IPS-NIHi7 (cell line): ENCODE results near the gene DEGS1.

Experiments
- DNase-seq: peaks from one replicate; pipeline ENCODE4 v3.0.0; 2012; ENCODE audit warnings: mixed read lengths; ENCODE audit errors: extremely low spot score

DEGS1 gene

DNA sequence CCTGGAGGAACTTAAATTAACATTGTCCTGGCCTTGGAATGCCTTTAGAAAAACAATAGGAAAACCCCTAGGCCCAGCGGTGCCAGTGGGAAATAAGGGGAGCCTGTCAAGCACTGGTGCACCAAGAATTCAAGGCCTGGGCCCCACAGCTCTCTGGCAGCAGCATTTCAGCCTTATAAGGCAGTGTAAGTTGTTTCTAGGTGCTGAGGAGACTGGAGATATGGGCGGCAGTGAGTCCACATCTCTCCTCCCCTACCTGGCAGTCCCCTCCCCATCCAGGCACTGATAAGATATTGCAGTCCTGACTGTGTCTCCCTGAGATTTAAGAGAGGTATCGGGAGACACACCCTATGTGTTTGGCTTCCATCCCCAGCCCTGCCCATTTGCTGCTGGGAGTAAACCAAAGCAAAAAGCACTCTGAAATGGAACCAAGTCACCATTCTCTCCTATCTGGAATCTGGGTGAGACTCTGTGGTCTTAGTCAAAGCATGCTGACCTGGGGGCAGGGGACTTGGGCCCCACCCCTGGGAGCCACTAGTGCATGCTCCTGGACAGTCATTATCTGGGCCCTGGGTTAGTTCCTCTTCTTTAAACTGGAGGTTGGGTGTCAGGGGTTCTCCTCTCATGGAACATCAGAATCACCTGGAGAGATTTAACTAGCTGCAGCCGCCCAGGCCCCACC lies 30.5 kb downstream of the DEGS1 start:
- peak; percentile 60 for DNase-seq

- DNase-seq, result no peak
These were observed 33.3 kb downstream of the DEGS1 start for GRCh38 chr1:224216382-224216781.

DNA sequence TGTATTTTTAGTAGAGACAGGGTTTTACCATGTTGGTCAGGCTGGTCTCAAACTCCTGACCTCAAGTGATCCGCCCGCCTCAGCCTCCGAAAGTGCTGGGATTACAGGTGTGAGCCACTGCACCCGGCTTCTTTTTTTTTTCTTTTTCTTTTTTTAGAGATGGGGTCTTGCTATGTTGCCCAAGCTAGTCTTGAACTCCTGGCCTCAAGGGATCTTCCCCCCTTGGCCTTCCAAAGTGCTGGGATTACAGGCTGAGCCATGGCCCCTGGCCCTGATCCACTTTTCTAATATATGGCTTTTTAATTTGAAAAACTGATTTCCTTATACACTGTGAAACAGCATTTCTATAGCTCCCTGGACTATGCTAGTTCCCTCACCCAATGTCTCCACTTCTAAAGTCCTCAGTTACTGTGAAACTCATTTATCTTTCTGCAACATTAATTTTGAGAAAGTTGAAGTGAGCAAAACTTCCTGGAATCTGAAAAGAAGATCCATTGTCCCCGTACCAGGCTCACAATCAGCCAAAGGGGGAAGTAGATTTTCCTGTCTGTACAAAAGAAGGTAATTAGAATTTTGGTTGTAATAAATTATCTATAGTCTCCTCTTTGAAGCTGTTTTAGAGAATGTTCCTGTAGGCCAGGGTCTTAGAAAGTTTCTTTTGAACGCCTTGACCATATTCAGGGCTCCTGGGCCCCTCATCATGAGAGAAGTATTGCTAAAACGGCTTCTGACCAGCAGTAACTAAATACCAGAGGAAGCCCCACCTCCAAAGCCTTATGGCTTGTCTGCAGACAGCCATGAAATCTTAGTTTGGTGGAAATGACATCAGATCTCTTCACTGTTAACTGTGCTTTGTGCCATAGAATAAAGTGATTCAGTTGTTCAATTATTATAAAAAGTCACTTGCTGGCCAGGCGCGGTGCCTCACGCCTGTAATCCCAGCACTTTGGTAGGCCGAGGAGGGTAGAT lies 34.9 kb downstream of the DEGS1 start:
- no peak for DNase-seq

DNA sequence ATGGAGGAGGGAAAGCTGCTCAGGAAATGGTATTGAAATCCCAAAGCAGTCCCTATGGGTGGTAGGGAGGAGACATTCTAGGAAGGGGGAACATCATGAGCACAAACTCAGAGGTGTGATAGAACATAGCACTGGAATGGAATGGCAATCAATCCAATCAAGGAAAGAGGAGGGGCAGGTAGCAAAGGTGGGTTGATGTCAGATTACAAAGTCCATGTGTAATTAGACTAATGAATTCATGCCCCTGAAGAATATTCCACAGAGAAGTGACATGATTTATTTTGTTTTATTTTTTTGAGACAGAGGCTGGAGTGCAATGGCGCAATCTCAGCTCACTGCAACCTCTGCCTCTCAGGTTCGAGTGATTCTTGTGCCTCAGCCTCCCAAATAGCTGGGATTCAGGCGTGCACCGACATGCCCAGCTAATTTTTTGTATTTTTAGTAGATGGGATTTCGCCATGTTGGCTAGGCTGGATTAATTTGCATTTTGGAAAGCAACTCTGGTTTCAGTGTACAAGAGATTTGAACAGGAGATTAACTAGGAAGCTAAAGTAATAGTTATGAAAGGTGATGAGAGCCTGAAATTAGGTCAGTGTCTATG lies 36.1 kb downstream of the DEGS1 start:
- no peak for DNase-seq

DNA sequence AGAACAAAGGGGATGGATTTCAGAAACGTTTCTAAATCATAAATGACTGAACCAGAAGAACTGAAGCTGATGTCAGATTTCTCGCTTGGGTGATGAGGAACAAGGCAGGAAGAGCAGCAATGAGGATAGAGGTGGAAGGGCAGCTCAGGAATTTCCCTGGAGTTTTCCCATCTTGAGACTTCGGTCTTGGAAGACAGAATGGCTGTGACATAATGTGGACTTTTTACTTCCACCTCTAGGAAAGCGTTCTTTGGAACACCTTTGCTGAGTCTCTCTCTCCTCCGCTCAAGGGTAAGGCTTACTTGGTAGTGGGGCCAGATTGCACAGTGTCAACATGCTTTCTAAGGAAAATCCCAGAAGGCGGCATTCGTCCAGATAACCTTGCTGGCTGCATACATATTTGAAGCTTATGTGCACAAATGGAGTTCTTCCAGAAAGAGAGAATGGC lies 36.6 kb downstream of the DEGS1 start:
- DNase-seq, result no peak

- DNase-seq, result peak; percentile 58
These were observed 41.0 kb downstream of the DEGS1 start for GRCh38 chr1:224223819-224224714.

DNA sequence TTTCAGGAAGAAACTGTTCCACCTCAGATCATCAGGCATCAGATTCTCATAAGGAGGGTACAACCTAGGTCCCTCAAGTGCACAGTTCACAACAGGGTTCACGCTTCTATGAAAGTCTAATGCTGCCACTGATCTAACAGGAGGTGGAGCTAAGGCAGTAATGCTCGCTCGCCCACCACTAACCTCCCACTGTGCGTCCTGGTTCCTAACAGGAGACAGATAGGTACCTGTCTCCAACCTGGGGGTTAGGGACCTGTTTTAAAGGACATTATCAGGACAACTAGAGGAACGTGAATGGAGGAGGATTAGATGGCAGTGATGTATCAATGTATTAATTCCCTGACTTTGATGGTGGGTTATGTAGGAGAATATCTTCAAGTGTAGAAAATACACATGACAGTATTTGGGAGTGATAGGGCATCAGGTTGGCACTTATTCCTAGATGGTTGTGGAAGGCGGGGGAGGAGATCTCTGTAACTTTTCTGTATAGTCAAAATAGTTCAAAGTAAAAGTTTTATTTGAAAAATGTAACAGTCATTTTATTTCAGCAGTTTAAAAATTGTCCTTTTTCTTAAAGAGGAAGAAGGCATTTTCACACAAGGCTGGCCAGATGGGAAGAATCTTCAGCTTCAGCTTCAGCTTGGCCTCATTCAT lies 43.9 kb downstream of the DEGS1 start:
- no peak for DNase-seq

GRCh38 chr1:224234017-224234416 lies 51.0 kb downstream of the DEGS1 start:
- DNase-seq, result no peak

- DNase-seq, result peak; percentile 51
These were observed 52.9 kb downstream of the DEGS1 start for GRCh38 chr1:224235813-224236493.

GRCh38 chr1:224237119-224237881 lies 54.3 kb downstream of the DEGS1 start:
- DNase-seq, result no peak

GRCh38 chr1:224238212-224238611 lies 55.2 kb downstream of the DEGS1 start:
- DNase-seq, result no peak

DNA sequence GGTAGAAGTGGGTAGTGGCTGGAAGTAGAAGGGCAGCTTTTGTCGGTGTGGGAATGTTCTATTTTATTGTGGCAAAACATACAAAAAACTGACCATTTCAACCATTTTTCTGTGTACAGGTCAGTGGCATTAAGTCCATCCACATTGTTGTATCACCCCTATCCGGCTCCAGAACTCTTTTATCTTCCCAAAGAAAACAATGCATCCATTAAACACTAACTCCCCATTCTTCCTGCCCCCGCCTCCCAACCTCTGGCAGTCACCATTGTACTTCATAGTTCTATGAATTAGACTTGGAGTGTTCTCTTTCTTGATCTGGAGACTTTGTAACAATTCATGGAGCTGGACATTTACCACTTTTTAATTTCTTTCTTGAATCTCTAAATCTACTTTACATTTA lies 55.7 kb downstream of the DEGS1 start:
- no peak for DNase-seq
